Effector memory CD8-positive, alpha-beta T cell (primary cell): ENCODE data around the gene BCL11B.
A peak's percentile ranks its signal among the peaks of the same experiment; 100 is the strongest.

Source experiments
- ATAC-seq: fragments of 150-1000 bp; cut with Tn5 transposase; replicated peaks from 2 replicates; pipeline ENCODE4 v1.10.0; 2021; ENCODE audit warnings: mild to moderate bottlenecking, moderate library complexity
- DNase-seq, 3 experiments: peaks; one replicate each; pipeline ENCODE4 v3.0.0; 2021
- H3K27ac Mint-ChIP-seq, 2 donors: one replicate each; pipeline ENCODE4 v1.8.0; 2022; ENCODE audit warnings: mild to moderate bottlenecking in 2 of 2, mixed read lengths in 2 of 2, moderate library complexity in 2 of 2
- H3K27me3 Mint-ChIP-seq, 2 donors: one replicate each; pipeline ENCODE4 v1.8.0; 2022; ENCODE audit warnings: mixed read lengths in 2 of 2
- H3K36me3 Mint-ChIP-seq: one replicate; pipeline ENCODE4 v1.8.0; 2022; ENCODE audit warnings: mild to moderate bottlenecking, moderate library complexity, mixed read lengths; ENCODE audit not compliant: insufficient read depth
- H3K4me1 Mint-ChIP-seq, 2 donors: one replicate each; pipeline ENCODE4 v1.8.0; 2022; ENCODE audit warnings: low read depth in 2 of 2, mixed read lengths in 2 of 2
- H3K4me3 Mint-ChIP-seq, 2 donors: one replicate each; pipeline ENCODE4 v1.8.0; 2022; ENCODE audit warnings: mild to moderate bottlenecking in 2 of 2, mixed read lengths in 2 of 2, moderate library complexity in 2 of 2
- H3K9me3 Mint-ChIP-seq, 2 donors: one replicate each; pipeline ENCODE4 v1.8.0; 2022; ENCODE audit warnings: mixed read lengths in 2 of 2

Gene BCL11B

DNA sequence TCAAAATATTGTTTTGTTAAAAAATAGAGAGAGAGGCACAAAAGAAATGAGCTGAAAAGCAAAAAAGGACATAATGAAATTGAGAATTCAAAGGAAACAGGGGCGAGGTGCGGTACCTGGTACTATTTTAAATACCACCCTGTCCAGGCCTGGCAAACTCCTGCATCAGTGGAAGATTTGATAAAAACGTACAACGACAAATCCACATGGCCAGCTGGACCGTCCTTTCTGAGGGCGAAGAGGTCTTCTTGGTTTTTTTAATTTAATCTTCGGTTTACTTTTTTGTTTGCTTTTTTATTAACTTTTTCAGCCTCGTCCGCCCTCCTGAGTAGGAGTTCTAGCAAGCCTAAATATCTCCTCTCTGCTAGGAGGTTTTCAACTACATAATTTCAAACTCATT, 11.9 kb downstream of the BCL11B start:
- no peaks in the 10 kb centered on the region for H3K9me3 Mint-ChIP-seq
- DNase-seq, result no peak
- H3K36me3 Mint-ChIP-seq, result peaks cover 99% of the 10 kb centered on the region
- H3K27ac Mint-ChIP-seq, result peak overlapping the region; percentile 98 to 99
- H3K27me3 Mint-ChIP-seq, result no peaks in the 10 kb centered on the region
- H3K4me3 Mint-ChIP-seq, result peak overlapping the region; percentile 99
- no peak for ATAC-seq
- H3K4me1 Mint-ChIP-seq, result peaks cover 85 to 87% of the 10 kb centered on the region in 2 donors

DNA sequence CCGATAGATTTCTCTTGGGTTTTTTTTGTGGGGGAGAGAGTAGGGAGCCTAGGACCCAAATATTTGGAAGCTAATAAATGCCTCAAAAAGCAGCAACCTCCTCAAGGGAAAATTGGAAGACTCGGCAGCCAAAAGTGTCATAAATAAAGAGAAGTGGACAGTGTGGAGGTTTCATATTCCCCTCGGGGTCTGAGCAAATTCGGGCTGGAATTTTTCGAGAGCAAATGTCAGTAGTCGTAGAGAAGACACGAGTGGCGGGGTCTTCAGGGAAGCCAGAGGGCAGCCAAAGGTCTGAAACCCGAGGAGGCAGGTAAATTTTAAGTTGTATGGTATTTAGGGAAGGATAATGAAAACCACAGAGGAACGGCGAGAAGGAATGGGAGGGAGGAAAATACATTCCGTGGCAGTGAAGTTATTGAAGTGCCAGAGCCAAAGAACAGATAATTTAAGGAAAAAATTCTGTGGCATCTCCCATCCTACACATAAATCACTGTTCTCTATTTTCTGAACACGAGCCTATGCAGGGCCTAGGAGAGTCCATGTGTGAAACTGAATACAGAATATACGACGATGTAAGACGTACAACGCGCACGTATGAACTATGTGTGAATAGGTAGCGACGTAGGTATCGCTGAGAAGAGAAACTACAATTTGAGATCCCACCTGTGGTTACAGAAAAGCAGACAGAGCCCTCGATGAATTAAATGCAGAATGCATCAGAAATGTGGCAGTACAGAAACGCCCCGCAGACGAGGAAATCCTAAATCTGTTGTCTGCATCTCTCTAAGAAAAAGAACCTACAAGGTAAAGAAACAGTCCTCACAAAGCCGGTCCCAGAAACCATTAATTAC, 12.9 kb downstream of the BCL11B start:
- Mint-ChIP-seq H3K27me3 (no peaks in the 10 kb centered on the region), H3K4me1 (peaks cover 83 to 85% of the 10 kb centered on the region in 2 donors), H3K36me3 (peaks cover 100% of the 10 kb centered on the region), H3K4me3 (peak overlapping the region; percentile 99), H3K9me3 (no peaks in the 10 kb centered on the region), H3K27ac (peak overlapping the region; percentile 98 to 99)
- peak; percentile 55 to 68 (median 58) for DNase-seq
- ATAC-seq, result peak; percentile 63

DNA sequence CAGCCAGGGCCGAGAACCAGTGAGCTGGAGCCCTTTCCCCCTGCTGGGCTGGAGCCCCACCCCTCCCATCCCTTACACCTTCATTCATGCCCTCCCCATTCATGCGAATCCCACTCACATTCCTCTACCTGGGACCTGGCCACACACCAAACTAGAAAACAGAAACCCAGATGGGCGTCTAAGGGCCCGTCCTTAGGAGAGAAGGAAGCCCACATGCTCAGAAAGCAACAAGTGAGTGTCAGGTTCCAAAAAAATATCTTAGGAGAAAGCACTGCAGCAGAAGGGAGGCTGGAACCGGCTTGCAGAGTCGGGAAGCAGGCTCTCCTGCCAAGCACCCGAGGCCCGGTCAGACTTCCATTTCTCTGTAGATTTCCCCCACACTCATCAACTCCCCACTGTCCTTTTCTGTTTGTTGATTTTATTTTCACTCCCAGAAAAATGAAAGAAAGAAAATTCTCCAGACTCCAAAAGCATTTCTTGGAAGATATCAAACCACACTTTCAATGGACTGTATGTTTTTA, 13.6 kb downstream of the BCL11B start:
- ATAC-seq, result no peak
- Mint-ChIP-seq H3K36me3 (peaks cover 100% of the 10 kb centered on the region), H3K4me1 (peaks cover 83 to 88% of the 10 kb centered on the region in 2 donors), H3K4me3 (peak overlapping the region; percentile 99), H3K9me3 (no peaks in the 10 kb centered on the region), H3K27me3 (no peaks in the 10 kb centered on the region), H3K27ac (peak overlapping the region; percentile 98 to 99)
- no peak for DNase-seq

DNA sequence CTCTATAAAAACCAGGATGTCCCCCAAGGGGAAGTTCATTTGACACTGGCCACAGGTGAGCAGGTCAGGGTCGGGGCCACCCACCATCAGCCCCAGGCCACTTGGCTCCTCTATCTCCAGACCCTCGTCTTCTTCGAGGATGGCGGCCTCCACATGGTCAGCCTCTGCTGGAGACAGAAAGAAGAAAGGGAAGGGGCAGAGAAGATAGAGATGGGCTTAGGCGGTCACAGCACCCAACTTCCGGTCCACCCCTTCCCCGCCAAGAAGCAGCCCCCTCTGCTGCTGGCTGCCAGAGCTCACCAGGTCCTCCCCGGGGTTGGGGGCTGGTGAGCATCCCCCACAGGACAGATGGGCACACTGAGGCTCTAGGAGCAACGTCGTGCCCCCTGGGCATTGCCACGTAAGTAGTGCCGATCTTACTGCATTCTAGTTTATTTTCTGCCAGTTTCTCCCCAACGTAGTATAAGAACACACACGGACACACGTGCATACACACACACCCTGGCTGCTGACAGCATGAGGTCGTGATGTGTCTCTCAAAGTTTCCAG, 14.2 kb downstream of the BCL11B start:
- DNase-seq (no peak), ATAC-seq (no peak)
- no peaks in the 10 kb centered on the region for H3K27me3 Mint-ChIP-seq
- H3K9me3 Mint-ChIP-seq, result no peaks in the 10 kb centered on the region
- H3K27ac Mint-ChIP-seq, result peak overlapping the region; percentile 98 to 99
- H3K4me1 Mint-ChIP-seq, result peaks cover 83 to 88% of the 10 kb centered on the region in 2 donors
- H3K36me3 Mint-ChIP-seq, result peaks cover 100% of the 10 kb centered on the region
- H3K4me3 Mint-ChIP-seq, result peak overlapping the region; percentile 99

DNA sequence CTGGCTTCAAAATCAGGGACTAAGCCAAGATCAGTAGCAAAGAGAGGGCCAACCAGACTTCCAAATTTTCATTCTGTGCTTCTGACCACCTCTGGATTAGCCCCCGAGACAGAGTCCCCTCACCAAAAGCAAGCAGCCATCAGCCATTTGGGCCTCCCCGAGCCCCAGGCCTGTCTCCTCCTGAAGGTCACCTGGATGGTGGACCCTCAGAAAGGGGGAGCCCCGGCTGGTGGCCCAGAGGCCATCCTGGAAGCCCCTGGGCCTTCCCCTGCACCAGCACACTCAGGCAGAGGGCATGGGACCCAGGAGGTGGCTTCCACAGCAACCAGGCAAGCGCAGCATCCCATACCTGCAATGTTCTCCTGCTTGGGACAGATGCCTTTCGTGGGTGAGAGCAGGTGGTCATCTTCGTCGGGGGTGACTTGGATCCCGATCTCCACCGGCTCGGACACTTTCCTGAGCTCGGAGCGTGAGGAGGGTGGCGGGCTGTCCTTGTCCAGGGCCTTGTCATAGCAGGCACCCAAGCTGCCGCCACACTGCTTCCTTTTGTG, 14.8 kb downstream of the BCL11B start:
- no peaks in the 10 kb centered on the region for H3K9me3 Mint-ChIP-seq
- ATAC-seq, result no peak
- no peaks in the 10 kb centered on the region for H3K27me3 Mint-ChIP-seq
- peak overlapping the region; percentile 98 to 99 for H3K27ac Mint-ChIP-seq
- DNase-seq, result no peak
- H3K4me1 Mint-ChIP-seq, result peaks cover 81 to 84% of the 10 kb centered on the region in 2 donors
- H3K4me3 Mint-ChIP-seq, result peak overlapping the region; percentile 99
- peaks cover 100% of the 10 kb centered on the region for H3K36me3 Mint-ChIP-seq

DNA sequence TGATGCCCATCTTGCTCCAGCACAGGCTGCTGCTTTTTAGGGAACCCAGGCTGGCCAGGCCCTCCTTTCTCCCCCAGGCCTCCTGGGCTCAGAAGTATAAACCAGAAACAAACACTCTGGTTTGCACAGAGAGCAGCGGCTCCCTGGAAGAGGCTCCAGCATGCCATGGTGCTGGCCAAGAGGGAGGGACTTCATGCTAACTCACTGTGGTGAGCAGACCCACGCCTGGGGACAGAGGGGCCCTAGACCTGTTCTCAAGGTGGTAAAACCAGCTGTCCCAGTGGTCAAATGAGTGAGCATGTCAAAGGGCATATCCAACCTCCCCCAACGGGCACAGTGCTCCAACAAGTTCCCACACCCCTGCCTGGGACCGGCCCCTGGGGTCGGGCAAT, 15.5 kb downstream of the BCL11B start:
- Mint-ChIP-seq H3K9me3 (no peaks in the 10 kb centered on the region), H3K27me3 (no peaks in the 10 kb centered on the region), H3K4me1 (peaks cover 80 to 83% of the 10 kb centered on the region in 2 donors), H3K27ac (peak overlapping the region; percentile 98 to 99), H3K36me3 (peaks cover 99% of the 10 kb centered on the region), H3K4me3 (peak overlapping the region; percentile 99)
- ATAC-seq, result no peak
- no peak for DNase-seq

DNA sequence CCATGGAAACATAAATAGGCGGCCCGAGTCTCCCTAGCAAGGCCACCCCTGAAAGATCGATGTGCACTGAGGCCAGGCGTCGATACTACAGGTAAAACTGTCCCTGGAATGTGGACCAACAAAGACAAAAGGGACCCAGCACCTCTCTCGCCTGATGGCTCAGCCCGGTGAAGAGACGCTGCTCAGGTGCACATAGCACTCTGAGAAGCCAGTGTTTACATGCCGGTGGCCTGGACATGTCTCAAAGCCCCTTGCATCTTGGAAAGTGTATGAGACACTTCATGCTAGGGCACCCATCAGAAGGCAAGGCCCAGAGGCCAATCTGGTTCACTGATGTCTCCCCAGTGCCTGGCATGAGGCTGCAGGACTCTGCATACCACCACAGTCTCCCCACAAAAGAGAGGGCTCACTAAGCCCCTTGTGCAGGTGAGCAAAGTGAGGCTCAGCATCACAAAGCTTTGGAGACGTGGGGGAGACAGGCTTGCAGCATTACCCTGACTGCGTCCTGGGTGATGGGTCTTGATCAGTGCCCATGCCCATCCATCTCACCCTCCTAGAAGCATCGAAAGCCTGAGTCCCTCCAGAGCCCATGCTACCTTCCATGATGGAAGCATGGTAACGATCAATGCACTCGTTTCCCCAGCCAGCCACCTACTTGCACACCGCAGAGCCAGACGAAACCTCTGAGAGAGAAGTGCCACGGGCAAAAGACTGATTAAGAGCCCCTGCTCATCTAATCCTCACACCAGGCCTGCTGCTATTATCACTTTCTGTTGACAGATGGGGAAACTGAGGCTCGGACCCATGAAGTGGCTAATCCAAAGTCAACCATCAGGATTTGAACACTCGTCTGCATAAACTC, 16.1 kb downstream of the BCL11B start:
- no peaks in the 10 kb centered on the region for H3K9me3 Mint-ChIP-seq
- no peaks in the 10 kb centered on the region for H3K27me3 Mint-ChIP-seq
- DNase-seq (no peak), ATAC-seq (no peak)
- peak overlapping the region; percentile 98 to 99 for H3K27ac Mint-ChIP-seq
- peak overlapping the region; percentile 99 for H3K4me3 Mint-ChIP-seq
- H3K36me3 Mint-ChIP-seq, result peaks cover 99% of the 10 kb centered on the region
- peaks cover 80 to 81% of the 10 kb centered on the region in 2 donors for H3K4me1 Mint-ChIP-seq

DNA sequence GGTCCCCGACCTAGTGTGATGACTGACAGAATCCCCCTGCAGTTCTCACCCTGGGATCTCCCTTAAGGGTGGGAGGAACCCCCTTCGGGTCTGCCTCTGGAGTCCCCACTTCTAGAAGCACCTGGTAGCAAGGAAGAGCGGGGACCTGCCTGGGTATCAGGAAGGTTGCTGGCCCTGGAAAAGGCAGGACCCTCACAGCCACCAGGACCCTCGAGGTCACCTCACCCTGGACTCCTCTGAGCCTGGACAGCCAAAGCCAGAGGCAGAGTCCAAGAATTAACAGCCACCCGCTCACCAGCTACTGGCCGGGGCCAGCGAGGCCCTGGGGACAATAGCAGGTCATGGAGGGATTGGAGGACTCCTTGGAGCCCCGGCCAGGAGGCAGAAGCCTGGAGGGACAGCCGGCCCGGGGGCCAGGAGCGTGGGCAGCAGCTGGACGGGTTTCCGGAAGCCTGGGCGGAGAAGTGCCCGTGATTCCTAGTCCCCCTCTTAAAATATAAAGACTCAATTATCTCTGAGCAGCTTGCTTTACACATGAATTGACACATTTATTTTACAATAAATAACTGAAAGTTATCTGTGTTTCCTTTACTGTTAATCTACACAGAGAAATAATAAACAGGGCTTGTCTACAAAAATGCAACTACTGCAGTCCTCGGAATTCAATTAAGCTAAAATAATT, 17.5 kb downstream of the BCL11B start:
- H3K4me3 Mint-ChIP-seq, result peak overlapping the region; percentile 99
- DNase-seq, result no peak
- peaks cover 99% of the 10 kb centered on the region for H3K36me3 Mint-ChIP-seq
- peaks cover 76 to 80% of the 10 kb centered on the region in 2 donors for H3K4me1 Mint-ChIP-seq
- no peaks in the 10 kb centered on the region for H3K27me3 Mint-ChIP-seq
- no peak for ATAC-seq
- H3K27ac Mint-ChIP-seq, result peak overlapping the region; percentile 98 to 99
- no peaks in the 10 kb centered on the region for H3K9me3 Mint-ChIP-seq

DNA sequence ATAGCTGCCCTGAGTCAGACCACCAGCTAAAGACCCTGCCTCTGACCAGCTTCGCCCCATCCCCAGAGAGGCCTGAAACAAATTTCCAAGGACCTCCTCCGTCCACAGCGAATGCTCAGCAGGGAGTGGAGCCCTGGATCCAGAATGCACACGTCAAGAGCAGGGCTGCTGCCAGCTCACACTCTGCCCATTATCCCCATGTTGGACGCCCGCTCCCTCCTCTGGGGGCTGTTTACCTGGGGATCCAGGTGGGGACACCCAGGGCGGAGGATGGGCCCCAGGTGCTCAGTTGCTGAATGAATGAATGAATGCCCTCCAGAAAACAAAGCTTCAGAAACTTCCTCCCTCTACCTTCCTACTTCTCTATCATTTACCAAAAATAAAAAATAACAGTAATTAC, 18.1 kb downstream of the BCL11B start:
- ATAC-seq, result no peak
- no peaks in the 10 kb centered on the region for H3K9me3 Mint-ChIP-seq
- peak overlapping the region; percentile 99 for H3K4me3 Mint-ChIP-seq
- H3K27ac Mint-ChIP-seq, result peak overlapping the region; percentile 98 to 99
- no peak for DNase-seq
- peaks cover 76 to 80% of the 10 kb centered on the region in 2 donors for H3K4me1 Mint-ChIP-seq
- peaks cover 99% of the 10 kb centered on the region for H3K36me3 Mint-ChIP-seq
- H3K27me3 Mint-ChIP-seq, result no peaks in the 10 kb centered on the region

DNA sequence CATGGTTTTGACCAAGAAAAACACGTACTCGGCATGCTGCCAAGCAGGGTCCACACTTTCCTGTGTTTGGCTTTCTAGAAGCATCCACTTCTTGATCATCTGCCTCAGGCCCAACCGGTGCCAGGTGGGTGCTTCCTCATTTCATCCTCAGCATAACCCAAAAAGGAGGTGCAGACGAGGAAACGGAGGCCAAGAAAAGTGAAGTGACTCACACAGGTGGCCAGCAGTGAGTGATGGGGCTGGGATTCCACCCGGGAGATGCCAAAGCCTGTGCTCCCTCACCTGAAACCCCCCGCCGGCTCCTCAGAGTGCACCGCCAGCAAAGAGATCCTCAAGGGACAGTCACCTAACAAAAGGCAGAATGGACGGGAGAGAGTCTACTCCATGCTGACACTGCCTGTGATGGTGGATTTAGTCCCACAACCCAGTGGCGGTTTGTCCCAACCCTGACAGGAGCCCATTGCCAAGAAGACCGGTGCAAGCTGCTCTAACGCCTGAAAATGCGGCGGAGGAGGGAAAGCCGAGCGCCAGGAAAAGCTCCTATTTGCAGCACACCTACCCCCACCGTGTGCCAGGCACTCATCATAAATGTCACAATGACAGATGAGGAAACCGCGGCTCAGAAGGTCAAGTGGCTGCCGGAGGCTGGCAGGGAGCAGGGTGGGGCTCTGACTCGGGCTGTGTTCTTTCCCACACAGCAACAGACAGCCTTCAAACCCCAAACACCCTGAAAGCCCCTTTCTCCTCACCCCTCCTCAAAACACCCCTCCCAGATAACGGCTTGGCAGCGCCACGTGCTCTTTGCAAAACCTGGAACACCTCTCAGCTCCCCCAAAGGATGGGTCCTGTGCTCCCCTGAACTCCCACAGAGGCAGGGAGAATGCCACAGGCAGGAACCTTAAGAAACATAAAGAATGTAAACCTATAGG, 18.8 kb downstream of the BCL11B start:
- ATAC-seq, result peak; percentile 70
- Mint-ChIP-seq H3K9me3 (no peaks in the 10 kb centered on the region), H3K27ac (peak overlapping the region; percentile 98 to 99), H3K36me3 (peaks cover 99% of the 10 kb centered on the region), H3K27me3 (no peaks in the 10 kb centered on the region), H3K4me1 (peaks cover 76 to 80% of the 10 kb centered on the region in 2 donors), H3K4me3 (peak overlapping the region; percentile 99)
- DNase-seq, result peak in 1 of 3 experiments; percentile 55

DNA sequence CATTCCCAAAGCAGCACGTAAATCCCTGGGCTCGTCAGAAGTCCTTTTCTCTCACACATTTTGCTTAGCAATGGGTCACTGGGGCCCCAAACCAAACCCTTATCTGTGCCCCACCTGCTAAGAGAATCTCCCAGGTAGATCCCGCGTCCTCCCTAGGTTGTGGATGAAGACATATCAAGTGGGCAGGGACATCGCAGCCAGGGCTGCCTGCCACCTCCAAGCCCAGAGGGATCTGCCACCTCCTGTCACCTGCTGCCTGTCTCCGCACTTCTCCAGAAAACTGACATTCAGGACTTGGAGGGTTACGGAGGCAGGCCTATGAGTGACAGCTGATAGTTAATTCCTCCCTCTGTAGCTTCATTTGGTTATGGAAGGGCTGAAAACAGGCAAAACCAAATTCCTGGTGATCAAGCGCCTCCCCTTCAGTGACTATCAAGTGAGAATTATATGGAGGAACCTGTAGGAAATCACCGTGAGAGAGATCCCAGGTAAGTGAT, 19.5 kb downstream of the BCL11B start:
- peaks cover 77 to 80% of the 10 kb centered on the region in 2 donors for H3K4me1 Mint-ChIP-seq
- ATAC-seq (no peak), DNase-seq (no peak)
- peak overlapping the region; percentile 99 for H3K4me3 Mint-ChIP-seq
- peak overlapping the region; percentile 98 to 99 for H3K27ac Mint-ChIP-seq
- H3K36me3 Mint-ChIP-seq, result peaks cover 99% of the 10 kb centered on the region
- no peaks in the 10 kb centered on the region for H3K27me3 Mint-ChIP-seq
- no peaks in the 10 kb centered on the region for H3K9me3 Mint-ChIP-seq
